GM12865 (cell line): ENCODE data around the gene CSDE1.
A peak's percentile ranks its signal among the peaks of the same experiment; 100 is the strongest.

Source experiments
- DNase-seq: peaks from one replicate; pipeline ENCODE4 v3.0.0; 2010; ENCODE audit warnings: low read depth
- H3K4me3 ChIP-seq: 2 replicates; pipeline ENCODE4 v1.5.1; 2011; ENCODE audit warnings: mild to moderate bottlenecking, low read depth, low read length, control low read depth
- TF ChIP-seq, protein P1 (sequence below): IDR thresholded peaks from 2 replicates; pipeline ENCODE4 v1.5.1; 2011; ENCODE audit warnings: low read length, control low read depth, low read depth, inconsistent platforms; ENCODE audit not compliant: insufficient read depth; ENCODE audit errors: missing control alignments

Gene CSDE1

DNA sequence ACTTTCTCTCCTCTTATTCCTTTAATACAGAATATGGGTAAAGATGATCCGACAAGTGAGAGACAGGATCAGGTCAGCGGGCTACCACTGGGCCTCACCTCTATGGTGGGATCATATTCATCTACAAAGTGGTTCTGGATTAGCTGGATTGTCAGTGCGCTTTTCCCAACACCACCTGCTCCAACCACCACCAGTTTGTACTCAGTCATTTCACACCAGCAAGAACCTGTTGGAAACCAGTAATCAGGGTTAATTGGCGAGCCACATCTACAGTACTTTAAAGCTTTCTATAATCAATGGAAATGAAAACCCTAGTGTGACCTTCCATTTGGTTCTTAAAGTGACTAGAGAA, 41.9 kb downstream of the CSDE1 start:
- no peak for DNase-seq
- TF ChIP-seq, protein P1, sequence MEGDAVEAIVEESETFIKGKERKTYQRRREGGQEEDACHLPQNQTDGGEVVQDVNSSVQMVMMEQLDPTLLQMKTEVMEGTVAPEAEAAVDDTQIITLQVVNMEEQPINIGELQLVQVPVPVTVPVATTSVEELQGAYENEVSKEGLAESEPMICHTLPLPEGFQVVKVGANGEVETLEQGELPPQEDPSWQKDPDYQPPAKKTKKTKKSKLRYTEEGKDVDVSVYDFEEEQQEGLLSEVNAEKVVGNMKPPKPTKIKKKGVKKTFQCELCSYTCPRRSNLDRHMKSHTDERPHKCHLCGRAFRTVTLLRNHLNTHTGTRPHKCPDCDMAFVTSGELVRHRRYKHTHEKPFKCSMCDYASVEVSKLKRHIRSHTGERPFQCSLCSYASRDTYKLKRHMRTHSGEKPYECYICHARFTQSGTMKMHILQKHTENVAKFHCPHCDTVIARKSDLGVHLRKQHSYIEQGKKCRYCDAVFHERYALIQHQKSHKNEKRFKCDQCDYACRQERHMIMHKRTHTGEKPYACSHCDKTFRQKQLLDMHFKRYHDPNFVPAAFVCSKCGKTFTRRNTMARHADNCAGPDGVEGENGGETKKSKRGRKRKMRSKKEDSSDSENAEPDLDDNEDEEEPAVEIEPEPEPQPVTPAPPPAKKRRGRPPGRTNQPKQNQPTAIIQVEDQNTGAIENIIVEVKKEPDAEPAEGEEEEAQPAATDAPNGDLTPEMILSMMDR: no peak
- peak overlapping the region; percentile 100 for H3K4me3 ChIP-seq

DNA sequence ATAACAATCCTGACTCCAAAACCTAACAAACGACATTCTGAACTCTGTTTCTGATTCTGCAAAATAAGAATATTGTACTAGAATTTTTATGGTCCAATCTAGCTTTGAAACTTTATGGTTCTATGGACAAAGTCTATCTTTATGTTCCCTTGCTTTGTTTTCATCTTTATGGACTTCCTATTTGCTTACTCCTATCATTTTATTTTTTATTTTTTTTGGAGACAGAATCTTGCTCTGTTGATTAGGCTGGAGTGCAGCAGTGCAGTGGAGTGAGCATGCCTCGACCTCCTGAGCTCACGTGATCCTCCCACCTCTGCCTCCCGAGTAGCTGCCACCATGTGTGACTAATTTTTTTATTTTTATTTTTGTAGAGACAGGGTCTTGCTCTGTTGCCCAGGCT, 44.8 kb downstream of the CSDE1 start:
- TF ChIP-seq, protein P1: no peak
- H3K4me3 ChIP-seq: no peak overlapping the region
- DNase-seq: no peak

DNA sequence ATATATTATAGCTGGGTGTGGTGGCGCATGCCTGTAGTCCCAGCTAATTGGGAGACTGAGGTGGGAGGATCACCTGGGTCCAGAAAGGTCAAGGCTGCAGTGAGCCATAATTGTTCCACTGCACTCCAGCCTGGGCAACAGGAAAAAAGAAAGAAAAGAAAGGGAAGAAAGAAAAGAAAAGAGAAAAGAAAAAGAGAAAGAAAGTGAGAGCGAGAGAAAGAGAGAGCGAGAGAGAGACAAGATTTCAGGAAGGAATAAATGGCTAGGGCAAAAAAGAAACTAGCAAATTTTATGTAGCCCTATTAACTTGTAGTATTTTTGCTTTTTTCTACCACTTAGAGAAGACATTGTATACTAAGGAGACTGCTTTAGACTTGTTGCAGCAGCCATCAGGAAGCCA, 47.4 kb downstream of the CSDE1 start:
- DNase-seq: no peak
- H3K4me3 ChIP-seq: no peak overlapping the region
- TF ChIP-seq, protein P1: no peak

DNA sequence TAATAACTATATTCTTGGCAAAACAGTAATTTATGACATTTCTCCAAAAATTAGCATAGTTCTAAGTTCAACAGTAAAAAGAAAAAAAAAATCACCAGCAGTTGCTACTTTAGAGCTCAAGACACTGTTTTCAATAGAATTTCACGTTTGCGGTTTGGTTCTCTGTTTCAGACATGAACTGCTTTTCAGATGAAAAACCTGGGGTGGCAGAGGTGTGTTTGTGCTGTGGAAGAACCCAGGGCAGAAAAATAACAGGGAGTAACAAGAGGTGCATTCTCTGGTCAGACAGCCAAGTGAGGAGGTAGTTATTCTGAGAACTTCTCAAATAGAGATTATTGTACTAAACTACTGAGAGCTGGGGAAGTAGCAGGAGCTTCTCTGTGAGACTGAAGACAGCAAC, 50.2 kb downstream of the CSDE1 start:
- no peak for DNase-seq
- no peak overlapping the region for H3K4me3 ChIP-seq
- TF ChIP-seq, protein P1: no peak

DNA sequence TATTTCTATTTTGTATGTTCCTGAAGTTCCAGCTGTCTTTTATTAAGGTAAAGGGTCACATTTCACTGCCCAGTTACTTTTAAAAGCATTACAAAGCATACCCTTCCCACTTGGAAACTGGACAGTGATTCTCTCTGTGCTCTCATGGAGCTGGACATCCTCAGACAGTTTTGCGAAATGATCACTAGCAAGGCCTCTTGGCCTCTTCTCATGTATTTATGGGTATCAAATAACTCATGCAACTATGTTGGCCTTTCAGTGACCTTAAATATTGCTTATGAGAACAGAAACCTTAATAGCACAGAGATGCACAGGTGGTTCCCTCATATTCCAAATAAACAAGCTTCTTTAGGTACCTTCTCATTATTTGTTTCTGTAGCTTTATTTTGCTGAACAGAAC, 54.5 kb downstream of the CSDE1 start:
- peak; percentile 58 for DNase-seq
- no peak overlapping the region for H3K4me3 ChIP-seq
- TF ChIP-seq, protein P1: no peak

DNA sequence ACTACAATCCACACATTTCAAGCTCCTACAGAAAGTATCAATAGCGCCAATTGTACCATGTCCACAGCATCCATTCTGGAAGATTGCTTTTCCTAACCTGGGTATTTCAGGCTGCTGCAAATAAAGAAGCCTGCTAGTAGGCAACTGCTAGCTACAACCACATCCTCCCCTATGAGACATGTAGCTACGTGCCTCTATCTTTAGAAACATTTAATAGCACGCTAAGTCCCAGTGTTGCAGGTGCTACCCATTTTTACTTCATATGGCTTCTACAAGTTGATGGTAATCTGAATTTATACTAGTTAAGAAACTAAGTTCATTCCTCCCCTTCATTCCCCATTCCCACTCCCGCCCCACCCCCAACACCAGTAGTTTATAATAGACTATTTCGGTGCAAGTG, 55.0 kb downstream of the CSDE1 start:
- no peak overlapping the region for H3K4me3 ChIP-seq
- TF ChIP-seq, protein P1: no peak
- DNase-seq: peak; percentile 59

DNA sequence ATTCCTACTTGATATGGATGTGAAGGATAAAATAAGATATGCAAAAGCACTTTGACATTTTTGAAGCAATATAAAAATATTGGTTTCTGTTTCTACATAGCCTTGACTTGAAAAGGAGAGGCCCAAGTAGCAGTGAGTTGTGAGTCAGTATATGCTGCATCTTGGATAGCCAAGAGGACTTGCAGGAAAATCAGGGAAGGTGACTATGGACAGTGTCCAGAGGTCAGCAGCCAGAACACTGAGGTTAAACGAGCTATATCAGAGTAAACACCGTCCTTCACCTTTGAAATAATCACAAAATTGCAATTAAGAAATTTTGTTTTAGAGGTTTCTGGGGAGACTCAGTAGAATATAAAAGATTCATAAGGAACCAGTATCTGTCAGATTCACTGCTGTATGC, 55.9 kb downstream of the CSDE1 start:
- TF ChIP-seq, protein P1: no peak
- H3K4me3 ChIP-seq: no peak overlapping the region

More for the DNA sequence above, 55.9 kb downstream of the CSDE1 start:
- DNase-seq: no peak
